Cardiac fibroblast (primary cell): Measurements from ENCODE around the gene PLEKHH2.
A peak's percentile ranks its signal among the peaks of the same experiment; 100 is the strongest.

Experiments used
- DNase-seq, 2 donors: peaks; one replicate each; pipeline versions ENCODE4 v3.0.0 to v3.0.0-alpha.2; 2010; ENCODE audit warnings: low read depth in 2 of 2
- H3K4me3 ChIP-seq, 2 donors: replicated peaks in 1 of 2; 1 replicate in 1 of 2; 2 replicates in 1 of 2; pipeline ENCODE4 v1.5.1; 2011; ENCODE audit warnings: low read depth in 2 of 2, low read length in 2 of 2, mild to moderate bottlenecking in 2 of 2, moderate library complexity in 1 of 2
- TF ChIP-seq, protein P1 (sequence below): IDR thresholded peaks from one replicate; pipeline ENCODE4 v1.5.1; 2011; ENCODE audit warnings: low read depth, mild to moderate bottlenecking, low read length, inconsistent platforms

PLEKHH2 gene

DNA sequence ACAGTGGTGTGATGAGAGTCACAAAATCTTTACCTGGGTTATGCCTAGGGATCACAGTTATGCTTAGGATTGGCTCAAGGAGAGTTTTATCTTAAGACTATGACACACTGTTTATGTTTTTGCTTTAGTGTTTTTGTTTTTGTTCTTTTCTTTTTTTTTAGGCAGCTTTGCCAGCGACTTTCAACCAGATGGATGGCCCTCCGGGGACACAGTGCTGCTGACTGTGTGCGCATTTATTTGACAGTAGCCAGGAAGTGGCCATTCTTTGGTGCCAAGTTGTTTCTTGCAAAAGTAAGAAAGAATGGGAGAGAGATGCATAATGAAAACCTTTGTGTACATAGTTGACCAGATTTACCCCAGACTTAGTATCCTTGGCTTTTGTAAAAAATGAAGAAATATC lies 121.7 kb downstream of the PLEKHH2 start:
- H3K4me3 ChIP-seq, result no peak overlapping the region
- peak; percentile 69 to 87 for DNase-seq
- TF ChIP-seq, protein P1, sequence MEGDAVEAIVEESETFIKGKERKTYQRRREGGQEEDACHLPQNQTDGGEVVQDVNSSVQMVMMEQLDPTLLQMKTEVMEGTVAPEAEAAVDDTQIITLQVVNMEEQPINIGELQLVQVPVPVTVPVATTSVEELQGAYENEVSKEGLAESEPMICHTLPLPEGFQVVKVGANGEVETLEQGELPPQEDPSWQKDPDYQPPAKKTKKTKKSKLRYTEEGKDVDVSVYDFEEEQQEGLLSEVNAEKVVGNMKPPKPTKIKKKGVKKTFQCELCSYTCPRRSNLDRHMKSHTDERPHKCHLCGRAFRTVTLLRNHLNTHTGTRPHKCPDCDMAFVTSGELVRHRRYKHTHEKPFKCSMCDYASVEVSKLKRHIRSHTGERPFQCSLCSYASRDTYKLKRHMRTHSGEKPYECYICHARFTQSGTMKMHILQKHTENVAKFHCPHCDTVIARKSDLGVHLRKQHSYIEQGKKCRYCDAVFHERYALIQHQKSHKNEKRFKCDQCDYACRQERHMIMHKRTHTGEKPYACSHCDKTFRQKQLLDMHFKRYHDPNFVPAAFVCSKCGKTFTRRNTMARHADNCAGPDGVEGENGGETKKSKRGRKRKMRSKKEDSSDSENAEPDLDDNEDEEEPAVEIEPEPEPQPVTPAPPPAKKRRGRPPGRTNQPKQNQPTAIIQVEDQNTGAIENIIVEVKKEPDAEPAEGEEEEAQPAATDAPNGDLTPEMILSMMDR, result no peak

- TF ChIP-seq, protein P1, result no peak
- no peak overlapping the region for H3K4me3 ChIP-seq
- DNase-seq, result peak; percentile 44 to 90
Measured at GRCh38 chr2:43759195-43759594, 122.1 kb downstream of the PLEKHH2 start.

DNA sequence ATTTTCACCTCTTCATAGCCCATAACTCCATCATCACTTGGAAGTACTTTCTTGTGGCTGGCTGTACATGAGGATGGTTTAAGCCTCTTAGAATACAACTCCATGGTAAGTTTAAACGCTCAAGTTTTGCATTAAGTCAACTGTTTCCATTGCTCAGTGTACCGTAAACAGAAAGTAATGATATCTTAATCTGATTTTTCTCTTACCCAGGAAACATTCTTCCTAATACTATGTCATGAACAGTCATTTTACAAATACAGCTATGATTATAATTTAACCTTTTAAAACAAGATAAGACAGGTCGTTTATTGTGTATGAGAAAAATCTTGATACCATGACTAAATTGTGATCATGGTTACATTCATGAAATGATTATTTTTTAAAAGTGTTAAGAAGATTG lies 125.2 kb downstream of the PLEKHH2 start:
- TF ChIP-seq, protein P1, result no peak
- DNase-seq, result peak in 1 of 2 donors; percentile 26
- no peak overlapping the region for H3K4me3 ChIP-seq

DNA sequence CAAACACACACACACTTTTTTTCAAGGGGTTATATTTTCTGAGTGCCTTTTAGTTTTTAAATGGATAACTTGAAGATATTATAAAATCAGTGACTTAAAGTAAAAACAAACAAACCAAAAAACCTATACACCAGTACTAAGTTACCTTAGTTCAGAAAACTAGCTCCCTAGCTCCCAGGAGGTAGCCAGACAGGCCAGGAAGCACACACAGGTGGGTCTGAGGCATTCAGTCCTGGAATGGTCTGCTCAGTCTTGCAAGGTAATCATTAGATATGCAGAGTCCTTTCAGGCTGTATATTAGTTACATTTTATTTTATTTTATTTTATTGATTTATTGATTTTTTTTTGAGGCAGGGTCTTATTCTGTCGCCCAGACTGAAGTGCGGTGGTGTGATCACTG lies 126.0 kb downstream of the PLEKHH2 start:
- no peak for DNase-seq
- TF ChIP-seq, protein P1, result no peak
- H3K4me3 ChIP-seq, result no peak overlapping the region

GRCh38 chr2:43764086-43764705 lies 127.1 kb downstream of the PLEKHH2 start:
- no peak overlapping the region for H3K4me3 ChIP-seq
- no peak for DNase-seq
- TF ChIP-seq, protein P1, result no peak

DNA sequence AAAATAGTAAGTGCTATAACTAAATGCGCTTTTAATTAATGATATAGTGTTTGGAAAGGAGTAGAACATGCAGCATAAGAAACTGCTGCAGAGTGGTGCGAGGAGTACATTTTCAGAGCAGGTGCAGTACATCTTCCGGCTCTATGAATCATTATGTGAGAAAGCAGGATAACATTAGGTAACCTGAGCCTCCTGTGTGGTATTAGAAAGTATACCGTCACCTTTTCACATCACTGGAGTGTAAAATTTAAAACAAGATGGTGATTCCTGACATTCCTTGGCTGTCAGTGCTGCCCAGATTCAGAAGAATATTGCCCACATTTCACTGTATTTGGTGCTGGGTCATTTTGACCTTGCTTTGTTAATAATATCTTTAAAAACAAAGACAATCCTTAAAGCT lies 128.9 kb downstream of the PLEKHH2 start:
- no peak overlapping the region for H3K4me3 ChIP-seq
- TF ChIP-seq, protein P1, result no peak

More for the DNA sequence above, 128.9 kb downstream of the PLEKHH2 start:
- DNase-seq, result no peak
